AG20443 (cell line): ENCODE data around the gene NDOR1.

Source experiments
- DNase-seq: peaks from one replicate; pipeline ENCODE4 v3.0.0; 2012; ENCODE audit warnings: low spot score, mixed read lengths

NDOR1 gene

DNA sequence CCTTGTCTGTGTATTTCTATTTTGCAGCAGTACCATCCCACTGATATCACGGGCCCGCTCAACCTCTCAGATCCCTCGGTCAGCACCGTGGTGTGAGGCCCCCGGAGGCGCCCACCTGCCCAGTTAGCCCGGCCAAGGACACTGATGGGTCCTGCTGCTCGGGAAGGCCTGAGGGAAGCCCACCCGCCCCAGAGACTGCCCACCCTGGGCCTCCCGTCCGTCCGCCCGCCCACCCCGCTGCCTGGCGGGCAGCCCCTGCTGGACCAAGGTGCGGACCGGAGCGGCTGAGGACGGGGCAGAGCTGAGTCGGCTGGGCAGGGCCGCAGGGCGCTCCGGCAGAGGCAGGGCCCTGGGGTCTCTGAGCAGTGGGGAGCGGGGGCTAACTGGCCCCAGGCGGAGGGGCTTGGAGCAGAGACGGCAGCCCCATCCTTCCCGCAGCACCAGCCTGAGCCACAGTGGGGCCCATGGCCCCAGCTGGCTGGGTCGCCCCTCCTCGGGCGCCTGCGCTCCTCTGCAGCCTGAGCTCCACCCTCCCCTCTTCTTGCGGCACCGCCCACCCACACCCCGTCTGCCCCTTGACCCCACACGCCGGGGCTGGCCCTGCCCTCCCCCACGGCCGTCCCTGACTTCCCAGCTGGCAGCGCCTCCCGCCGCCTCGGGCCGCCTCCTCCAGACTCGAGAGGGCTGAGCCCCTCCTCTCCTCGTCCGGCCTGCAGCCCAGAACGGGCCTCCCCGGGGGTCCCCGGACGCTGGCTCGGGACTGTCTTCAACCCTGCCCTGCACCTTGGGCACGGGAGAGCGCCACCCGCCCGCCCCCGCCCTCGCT lies 37.5 kb upstream of the NDOR1 start:
- no peak for DNase-seq

DNA sequence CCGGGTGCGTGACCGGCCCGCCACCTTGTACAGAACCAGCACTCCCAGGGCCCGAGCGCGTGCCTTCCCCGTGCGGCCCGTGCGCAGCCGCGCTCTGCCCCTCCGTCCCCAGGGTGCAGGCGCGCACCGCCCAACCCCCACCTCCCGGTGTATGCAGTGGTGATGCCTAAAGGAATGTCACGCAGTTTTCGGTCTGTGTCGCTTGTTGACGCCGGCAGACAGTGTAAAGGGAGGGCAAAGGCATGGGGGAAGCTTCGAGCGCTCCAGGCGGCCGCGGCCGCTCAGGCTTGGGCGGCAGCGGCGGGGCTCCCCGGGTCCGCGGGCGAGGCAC lies 37.0 kb upstream of the NDOR1 start:
- no peak for DNase-seq

DNA sequence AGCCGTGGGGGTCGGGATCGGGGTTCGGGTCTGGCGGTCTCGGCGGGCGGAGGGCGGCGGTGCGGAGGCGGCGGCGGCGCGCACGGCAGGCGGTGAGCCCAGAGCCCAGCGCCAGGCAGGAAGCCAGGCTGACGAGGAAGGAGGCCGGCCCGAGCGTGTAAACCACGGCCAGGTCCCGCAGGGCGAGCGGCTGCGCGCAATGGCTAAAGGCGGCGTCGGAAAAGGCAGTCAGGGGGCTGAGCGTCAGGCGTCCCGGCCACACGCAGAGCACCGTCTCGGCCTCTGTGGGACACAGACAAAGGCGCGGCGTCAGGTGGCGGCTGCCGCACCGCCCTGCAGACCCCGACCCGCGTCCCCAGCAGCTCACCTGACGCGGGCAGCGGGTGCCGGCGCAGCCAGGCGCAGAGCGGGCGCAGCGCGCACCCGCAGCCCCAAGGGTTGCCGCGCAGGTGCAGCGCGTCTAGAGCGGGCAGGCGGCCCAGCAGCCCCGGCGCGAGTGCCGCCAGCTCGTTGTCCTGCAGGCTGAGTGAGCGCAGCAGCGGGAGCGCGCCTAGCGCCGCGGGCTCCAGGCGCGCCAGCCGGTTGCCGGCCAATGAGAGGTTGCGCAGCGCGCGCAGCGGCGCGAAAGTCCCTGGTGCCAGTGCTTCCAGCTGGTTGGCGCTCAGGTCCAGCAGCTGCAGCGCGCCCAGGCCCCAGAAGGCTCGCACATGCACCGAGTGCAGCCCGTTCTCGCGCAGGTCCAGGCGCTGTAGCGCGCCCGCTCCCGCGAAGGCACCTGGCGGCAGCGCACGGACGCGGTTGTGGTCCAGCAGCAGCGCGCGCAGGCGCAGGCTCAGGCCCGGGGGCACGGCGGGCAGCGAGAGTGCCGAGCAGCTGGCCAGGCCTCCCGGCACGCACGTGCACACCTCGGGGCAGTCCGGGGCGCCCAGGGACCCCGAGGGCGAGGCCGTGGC lies 36.3 kb upstream of the NDOR1 start:
- DNase-seq: peak; percentile 73

DNA sequence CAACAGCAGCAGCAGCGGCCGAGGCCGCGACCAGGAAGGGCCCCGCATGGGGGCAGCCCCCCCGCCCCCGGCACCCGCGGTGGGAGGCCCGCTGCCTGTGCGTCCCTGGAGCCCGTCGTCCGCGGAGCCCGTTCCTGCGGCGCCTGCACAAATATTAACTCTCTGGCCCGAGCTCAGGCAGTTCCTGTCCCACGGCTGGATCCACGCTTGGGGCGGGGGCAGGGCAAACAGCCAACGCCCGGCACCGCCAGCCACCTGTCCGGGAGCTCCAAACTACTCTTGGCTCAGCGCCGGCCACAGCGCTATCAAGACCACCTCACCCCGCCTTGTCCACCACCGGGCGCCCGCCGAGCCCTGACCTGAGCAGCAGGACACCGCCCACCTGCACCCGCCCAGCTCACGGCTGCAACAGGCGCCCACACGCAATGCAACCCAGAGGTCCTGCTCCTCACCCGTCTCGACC lies 35.6 kb upstream of the NDOR1 start, which contains the start of gene LRRC26:
Gene LRRC26 (minus strand): TSS at position 156 of the 463 bp plus-strand sequence. CDS start 108 bp downstream, at position 48.
- DNase-seq: peak; percentile 10

DNA sequence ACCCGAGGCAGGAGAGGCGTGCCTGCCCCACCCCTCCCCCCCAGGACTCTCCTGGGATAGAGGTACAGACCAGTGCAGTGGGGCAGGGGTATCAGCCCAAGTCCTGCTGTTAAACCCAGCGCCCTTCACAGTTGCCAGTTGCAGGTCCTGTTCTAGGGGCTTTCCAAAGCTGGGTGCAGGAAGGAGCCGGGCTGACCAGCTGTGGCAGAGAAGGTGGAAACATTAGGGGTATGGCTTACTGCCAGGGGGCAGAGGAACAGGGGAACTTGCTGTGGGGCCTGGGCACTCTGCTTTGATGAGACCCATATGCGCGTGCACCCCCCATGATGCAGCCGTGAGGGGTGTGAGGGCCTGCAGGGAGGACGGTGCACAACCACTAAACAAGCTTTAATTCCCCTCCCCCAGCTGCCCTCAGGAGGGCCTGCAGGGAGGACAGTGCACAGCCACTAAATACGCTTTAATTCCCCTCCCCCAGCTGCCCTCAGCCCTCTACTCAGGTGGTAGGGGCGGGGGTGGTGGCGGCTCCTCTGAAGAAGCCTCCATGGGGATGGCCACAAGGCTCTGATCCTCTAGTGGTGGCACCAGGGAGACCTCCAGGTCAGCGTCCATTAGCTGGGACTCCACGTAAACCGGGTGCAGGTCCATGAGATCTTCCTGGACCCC lies 34.9 kb upstream of the NDOR1 start:
- DNase-seq: peak; percentile 8

DNA sequence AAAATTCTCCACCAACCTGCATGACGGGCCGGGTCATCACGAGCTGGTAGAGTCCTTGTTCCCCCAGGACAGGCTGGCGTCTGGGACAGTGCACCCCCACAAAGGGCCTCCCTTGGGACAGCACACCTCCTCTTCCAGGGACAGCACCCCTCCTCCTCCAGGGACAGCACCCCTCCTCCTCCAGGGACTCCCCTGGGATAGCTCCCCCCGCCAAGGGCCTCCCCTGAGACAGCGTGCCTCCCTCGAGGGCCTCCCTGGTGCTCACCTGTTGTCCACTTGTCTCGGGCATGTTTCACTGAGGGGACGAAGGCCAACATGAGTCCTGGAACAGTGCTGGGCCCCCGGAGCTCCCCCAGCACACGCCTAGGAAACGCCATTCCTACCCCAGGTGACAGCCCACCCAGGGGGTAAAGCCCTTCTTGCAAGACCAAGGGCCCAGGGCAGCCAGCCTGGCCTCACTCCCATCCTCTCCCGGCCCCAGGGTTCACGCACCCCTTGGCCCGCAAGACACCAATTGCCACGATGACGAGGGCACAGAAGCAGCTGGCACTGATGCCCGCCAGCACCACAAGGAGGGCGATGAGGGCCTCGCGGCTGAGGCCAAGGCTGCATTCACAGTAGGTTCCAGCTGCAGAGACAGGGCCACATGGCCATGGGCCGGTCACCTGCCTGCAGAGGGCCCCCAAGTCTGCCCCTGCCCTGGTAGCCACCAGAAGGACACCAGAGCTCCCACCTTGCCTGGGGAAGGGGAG lies 34.2 kb upstream of the NDOR1 start:
- DNase-seq: peak; percentile 7

DNA sequence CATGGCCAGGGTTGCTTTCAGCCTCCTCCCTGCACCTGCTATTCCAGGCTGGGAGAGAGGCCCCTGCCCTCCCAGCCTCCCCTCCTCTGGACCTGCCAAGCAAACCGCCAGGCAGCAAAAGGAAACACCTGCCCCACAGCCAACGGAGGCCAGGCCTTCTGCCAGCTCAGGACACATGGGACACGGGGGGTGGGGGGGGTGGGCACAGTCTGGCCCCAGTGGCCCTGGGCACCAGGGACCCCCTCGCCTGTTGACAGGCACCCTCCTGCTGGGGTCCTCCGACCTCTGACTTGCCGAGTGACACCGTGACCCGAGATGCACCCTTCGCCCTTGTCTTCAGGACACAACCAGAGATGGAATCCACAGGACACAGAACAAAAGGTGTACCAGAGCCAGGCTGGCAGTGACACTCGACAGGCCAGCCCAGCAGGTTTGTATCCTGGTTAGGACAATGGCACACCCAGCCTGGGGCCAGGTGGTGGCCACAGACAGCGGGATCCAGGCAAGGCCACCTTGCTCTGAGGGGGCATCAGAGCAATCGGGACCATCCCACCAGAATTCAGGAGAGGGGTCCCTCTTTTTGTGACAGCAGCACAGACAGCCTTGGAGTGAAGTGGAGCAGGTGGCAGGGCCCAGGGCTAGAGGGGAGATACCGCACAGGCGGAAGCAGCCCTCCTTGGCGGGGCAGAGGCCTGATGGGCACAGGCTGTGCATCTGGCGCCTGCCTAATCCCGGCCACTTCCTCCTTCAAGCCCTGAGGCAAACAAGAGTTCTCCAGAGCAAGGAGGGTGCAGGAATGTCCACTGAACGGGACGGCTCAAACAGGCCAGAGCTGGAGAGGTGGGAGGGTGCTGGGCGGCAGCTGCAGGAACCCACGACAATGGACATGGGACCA lies 32.4 kb upstream of the NDOR1 start:
- DNase-seq: peak; percentile 10

DNA sequence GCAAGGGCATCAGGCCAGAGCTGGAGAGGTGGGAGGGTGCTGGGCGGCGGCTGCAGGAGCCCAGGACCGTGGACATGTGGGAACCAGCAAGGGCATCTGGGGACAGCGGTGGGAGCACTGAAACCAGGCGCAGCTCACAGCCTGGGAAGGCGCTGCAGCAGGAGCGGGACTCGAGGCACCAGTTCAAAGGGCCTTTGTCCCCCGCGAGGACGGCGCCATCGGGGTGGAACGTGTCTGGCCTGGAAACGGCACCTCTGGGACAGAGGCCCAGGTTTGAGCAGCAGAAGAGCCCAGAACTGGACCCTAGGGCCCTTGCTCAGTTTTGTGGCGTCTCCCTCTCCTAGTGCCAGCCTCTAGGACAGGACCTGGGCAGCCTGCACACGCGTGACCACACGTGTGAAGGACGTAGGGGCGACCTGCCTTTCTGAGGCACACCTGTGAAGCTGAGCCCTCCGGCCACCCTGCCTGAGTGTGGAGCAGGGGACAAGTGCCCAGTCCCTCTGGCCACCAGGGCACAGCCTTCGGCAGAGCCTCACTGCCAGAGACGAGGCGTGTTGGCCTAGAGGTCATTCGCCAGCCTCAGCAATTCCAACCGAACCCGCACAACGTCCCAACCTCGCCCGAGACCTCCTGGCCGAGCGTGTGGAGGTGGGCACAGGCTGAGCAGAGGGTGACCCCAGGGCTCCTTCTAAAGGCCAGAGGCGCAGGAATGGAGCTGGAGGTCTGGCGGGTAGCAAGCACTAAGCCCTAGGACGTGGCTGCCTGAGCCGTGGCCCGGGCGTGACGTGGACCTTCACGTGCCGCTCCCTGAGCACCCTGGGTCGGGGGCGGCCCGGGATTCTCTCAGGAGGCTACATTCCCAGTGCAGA lies 31.5 kb upstream of the NDOR1 start:
- no peak for DNase-seq

DNA sequence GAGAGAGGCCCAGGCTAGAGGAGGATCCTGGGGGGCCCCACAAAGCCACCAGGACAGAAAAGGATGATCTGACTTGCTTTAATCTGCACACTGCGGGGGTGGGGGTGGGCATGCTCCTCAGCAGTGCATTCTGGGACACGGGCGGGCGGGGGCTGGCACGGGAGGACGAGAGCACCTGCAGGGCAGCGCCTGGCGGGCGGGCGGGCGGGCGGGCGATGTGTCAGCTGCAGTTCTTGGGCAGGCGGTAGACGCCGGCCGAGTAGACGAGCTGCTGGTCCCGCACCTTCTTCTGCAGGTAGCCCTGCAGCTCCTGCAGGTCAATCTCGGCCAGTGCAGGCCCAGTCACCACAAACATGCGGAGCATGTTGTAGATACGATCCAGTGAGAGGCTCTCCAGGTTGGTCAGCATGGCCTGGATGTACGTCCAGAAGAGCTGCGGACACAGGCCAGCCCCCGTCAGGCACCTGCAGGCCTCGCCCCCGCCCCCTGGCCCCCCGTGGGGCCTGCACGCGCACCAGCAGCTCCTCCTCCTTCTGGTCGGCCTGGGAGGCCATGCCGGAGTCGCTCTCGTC lies 30.7 kb upstream of the NDOR1 start:
- no peak for DNase-seq

DNA sequence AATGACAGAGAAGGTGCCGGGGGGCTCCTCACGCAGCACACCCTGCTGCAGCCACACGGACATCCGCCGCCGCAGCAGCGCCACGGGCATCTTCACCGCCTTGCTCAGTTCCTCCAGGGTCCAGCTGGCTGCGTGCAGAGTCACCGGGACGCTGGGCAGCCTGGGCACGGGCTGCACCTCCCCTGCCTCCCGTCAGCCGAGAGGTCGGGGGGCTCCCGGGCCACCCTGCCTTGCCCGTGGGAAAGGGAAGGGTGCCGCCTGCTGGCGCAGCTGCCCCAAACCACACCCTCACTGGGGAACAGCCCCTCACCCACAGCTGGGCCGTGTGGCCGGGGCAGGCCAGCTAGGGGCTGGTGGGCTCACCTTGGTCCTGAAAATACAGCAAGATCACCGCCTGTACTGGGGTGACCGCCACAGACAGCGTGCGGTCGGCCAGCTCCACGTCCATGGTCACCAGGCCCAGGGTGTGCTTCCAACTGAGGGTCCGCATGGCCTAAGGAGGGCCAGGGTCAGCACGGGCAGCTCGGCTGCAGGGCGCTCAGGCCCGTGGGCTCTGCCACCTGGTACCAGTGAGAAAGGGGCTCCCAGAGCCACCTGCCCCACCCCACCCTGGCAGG lies 30.0 kb upstream of the NDOR1 start:
- no peak for DNase-seq

DNA sequence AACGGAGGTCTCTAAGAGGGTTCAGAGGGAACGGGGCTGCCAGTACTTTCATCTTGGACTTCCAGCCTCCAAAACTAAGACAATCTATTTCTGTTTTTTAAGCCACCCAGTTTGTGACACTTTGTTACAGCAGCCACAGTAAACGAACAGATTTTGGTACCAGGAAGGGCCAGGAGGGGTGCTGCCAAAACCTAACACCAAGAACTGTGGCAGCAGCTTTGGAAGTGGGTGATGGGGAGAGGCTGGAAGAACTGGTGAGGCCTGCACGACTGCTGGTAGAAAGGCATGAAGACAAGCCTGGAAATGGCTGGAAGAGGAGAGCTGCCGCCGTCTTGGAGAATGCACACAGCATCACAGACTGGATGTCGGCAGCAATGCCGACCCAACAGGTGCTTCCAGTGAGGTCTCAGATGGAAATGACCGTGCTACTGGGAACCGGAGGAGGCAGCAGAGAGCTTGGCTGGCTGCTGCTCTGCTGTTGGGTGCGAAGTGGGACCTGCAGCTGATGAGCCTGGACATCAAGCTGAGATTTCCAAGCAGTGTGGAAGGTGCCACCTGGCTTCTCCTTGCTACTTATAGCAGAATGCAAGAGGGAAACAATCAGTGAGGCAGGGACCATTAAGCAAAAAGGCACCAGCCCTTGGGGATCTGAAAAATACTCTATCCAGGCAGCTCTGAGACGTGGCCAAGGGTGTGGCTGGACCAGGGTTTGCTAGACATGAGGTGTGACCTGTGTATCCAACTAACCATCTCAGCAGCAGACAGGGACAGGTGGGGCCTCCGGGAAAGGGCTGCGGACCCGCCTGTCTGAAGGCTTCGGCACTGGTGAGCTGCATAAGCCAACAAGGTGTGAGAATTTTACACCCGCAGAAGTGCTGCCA lies 29.0 kb upstream of the NDOR1 start:
- peak; percentile 70 for DNase-seq

DNA sequence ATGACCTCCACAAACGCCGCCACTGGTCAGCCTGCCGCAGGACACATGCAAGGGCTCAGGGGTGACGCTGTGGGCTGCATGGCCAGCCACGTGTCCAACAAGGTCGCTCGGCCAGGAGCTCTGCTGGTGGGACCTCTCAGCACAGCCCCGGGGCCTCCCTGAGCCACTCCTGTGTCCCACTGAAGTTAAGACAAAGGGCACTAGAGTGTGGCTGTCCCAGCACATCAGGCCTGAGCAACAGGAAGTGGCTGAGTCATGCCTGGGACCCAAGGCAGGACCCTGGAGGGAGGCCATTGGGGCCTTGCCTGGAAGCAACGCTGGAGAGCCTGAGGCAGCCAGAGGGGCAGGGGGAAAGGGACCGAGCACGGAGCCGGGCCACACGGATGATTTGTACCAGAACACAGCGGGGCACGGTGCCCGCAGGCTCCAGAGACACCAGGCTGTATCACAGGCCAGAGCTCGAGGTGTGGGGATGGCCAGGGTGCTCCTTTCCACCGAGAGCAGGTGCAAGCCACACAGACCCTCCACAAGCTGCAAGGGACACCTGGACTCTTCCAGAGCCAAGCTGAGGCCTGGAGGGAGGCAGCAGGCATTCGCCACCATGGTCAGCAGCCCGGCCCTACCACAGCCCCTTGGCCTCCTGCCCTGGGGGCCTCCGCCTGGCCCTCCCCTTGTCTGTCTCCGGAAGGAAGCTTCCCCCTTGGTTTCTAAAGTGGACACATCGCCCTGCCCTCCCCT lies 27.1 kb upstream of the NDOR1 start:
- no peak for DNase-seq

DNA sequence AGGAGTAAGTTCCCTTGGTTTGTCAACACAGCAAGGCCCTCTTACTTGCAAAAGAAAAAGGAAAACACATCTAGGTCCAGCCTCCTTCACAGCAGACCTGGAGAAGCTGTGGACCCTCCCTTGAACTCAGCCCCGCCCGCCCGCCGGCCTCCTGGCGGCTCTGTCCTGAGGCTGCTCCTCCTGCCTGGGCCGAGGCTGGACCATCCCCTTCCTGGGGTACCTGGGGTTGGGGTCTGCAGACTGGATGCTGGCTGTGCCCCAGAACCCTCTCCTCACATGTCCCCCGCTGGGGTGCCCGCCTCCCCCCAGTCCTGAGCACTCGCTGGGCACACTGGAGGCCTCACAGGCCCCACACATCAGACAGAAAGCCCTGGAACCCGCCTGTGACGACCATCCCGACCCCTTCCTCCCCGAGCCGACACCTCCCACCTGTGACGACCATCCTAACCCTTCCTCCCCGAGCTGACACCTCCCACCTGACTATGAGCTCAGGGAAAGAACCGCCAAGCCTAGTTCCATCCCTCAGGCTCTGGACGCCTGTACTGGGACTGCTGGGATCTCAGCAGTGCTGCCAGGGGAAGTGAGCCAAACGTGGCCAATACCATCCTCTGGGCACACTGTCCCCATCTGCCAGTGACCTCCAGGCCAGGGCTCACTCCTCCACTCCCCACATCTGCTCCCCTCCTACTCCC lies 26.4 kb upstream of the NDOR1 start:
- DNase-seq: no peak

DNA sequence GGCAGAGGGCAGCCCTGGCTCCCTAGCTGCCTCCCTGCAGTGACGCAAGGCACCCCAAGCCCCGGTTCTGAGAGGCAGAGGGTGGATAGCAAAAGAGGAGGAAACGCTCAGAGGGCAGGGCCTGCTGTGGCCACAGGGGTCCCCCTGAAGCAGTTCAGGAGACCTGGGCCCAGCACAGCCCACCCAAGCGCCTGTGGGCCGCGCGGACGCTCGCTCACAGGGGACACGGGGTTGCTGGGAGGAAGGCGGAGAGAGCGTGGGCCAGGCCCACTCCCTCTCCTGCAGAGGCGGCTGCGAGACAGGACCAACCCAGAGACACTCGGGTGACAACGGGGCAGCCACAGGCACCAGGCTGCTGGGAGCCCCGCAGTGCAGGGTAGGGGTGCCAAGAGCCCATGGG lies 25.7 kb upstream of the NDOR1 start:
- DNase-seq: no peak

DNA sequence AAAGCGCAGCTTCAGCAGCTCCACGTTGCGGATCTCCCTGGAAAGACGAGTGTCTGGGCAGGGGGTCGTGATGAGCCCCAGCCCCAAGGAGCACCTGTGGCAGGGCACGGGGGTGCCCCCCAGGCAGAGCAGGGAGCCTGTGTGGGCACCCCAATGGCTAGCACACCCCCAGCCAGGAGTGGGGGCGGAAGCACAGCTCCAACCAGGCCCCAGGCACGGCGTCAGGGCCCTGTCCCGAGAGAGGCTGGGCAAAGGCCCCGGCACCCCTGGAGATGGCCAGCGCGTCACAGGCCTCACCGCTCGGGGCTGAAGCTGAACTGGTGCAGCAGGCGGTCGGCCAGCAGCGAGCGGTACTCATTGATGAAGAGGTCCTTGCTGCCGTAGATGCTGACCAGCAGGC lies 25.0 kb upstream of the NDOR1 start:
- DNase-seq: no peak

DNA sequence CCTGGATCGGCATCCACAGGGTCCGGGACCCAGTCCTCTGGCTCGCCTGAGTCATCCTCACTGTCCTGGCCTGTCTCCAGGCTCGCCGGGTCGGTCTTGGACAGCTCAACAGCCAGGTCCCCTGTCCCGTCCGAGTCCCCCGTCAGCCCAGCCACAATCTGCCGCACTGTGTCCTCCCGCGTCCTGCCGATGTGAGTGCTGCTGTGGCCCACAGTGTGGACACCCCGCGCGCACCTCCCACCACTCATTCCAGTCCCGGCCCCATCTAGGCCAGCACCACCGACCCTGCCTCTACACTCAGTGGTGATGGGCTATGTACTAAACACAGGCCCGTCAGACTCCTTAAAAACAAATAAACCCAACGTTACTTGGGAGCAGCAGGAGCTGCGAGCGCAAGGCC lies 23.8 kb upstream of the NDOR1 start:
- DNase-seq: no peak
